ENCODE measurements around the gene MRFAP1L1.

MRFAP1L1 gene

DNA sequence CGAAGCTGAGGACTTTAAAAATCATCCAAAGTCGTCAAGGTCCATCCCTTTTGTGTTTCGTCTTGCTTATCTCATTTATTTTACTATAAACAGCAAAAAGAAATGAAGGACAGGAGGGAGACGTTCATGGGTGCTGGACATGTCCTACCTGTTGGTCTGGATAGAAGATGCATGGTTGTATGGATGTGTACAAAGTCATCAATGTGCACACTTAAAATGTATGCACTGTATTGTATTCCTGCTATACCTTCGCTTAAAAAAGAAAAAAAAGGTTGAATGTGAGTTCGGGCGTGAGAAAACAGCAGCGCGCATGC is 6.0 kb upstream of the MRFAP1L1 start:
- DNase-seq = no peak

DNA sequence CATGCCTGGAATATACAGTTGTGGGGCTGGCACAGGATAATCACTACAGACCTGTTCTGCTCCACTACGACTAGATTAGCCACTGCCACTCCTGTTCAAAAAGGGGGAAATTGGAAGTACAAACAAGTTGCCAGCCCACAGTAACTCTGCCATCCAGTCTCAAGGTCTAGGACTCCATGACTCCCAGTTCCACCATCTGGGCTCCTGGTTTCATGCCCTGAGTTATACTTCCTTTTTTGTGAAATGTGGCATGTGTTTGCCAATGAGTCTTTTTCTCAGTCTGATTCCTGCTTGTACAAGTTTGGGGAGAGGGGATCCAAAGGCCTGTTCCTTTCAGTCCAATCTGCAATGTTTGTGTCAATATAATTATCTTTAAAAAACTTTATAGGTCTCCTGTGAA is 5.3 kb upstream of the MRFAP1L1 start:
- DNase-seq = no peak

DNA sequence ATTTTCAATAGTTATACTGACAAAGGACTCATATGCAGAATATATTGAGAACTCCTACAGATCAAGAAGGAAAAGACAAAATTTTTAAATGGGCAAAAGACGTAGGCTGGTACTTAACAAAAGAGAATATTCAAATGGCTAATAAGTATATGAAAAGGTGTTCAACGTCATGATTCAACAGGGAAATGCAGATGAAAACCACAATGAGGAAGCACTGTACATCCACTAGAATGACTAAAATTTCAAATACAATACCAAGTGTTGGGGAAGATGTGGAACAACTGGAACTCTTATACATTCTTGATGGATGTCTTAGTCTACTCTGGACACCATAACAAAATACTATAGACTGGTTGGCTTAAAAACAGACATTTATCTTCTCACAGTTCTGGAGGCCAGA is 1.3 kb upstream of the MRFAP1L1 start:
- DNase-seq = no peak

- DNase-seq = no peak
These were observed 617 bp upstream of the MRFAP1L1 start for GRCh38 chr4:6710282-6710681.

DNA sequence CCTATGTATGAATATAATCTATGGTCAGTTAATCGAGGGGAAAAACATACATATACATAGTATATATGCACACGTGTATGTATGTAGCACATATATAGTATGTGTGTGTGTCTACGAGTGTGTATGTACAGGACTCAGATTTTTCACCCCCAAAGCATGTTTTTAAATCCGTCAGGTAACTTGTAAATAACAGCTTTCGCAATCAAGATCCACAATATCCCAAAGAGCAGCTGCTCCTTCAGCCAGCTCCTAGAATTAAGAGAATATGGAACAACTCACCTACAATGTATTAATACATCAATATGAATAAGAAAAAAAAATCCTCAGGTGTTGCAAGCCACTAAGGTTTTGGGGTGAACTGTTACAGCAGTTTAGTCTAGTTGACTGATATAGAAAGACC is 3.5 kb downstream of the MRFAP1L1 start:
- no peak for DNase-seq

- DNase-seq = no peak
These were observed 4.0 kb downstream of the MRFAP1L1 start for GRCh38 chr4:6705646-6706045.

DNA sequence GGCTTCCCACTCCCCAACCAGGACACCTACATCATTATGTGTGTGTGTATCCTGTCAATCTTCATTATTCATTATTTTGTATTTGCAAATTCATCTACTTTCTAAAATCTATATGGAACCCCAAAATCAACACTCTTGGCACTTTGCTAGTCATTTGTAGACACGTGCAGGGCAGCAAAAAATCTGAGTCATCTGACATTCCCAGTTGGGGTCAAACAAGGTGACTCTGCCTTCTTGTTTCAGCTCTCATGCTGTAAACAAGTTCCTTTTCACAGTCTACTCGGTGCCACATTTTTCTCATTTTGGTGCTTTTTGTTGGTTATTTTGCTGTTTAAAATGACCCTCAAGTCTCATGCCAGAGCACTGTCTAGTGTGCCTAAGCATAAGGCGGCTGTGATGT is 5.9 kb downstream of the MRFAP1L1 start:
- DNase-seq = no peak

GRCh38 chr4:6702761-6703160 is 6.9 kb downstream of the MRFAP1L1 start:
- no peak for DNase-seq

DNA sequence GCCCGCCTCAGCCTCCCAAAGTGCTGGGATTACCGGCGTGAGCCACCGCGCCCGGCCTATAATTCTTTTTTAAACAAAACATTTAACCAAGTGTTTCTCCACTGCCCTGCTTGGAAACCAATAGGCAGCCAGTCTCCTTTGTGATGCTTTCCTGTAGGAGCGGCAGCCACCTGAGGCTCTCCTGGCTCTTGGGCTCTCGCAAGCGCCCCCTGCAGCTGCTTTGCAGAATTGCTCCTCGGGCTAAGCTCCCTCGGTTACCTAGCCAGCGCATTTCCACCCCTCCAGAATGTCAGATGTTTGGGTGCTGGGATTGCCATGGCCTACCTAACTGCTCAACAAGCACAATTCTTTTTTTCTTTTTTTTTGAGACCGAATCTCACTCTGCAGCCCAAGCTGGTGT is 8.3 kb downstream of the MRFAP1L1 start:
- no peak for DNase-seq

DNA sequence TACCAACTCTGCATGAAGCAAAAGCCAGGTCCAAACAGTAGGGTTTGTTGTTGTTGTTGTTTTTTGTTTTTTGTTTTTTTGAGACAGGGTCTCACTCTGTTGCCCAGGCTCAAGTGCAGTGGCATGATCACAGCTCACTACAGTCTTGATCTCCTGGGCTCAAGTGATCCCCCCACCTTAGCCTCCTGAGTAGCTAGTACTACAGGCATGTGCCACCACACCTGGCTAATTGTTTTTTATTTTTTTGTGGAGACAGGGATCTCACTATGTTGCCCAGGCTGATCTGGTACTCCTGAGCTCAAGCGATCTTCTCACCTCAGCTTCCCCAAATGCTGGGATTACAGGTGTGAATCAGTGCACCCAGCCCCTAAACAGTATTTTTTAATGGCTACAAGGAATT is 9.8 kb downstream of the MRFAP1L1 start:
- no peak for DNase-seq

DNA sequence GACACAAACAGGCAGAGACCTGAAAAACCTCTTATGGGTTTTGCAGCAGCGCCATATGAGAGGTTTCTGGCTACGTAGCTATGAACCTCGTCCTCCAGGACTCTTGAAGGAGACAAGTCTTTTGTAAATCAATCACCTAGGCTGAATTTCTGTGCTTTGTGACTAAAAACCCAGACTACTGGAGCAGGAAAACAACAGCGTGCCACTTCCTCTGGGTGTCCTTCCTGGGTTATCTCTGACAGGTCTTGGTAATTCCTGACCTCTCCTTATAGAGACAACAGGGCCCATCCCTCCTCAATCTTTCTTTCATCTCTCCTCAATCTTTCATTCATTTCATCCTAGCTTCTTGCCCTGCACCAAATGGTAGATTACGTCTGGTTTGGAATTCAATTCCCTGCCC is 10.3 kb downstream of the MRFAP1L1 start:
- DNase-seq = no peak

DNA sequence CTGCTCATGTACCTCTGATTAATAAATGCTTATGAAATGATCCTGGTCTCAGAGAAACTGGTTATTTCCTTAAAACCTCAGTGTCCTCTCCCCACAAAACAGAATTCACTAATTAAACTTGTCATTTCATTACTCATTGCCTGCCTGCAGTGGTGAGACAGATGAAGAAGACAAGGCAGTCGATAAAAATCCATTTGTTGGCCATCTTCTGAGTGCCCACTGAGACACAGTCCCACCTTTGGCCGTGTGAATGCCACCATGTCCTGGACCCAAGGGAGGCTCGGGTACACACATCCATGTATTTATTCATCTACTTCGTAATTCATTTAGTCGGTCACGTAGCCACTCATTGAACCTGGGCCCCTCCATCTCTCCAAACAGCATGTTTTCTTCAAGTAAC is 12.5 kb downstream of the MRFAP1L1 start:
- no peak for DNase-seq

GRCh38 chr4:6696611-6697010 is 13.1 kb downstream of the MRFAP1L1 start:
- no peak for DNase-seq

- DNase-seq = peak; percentile 52
These were observed 13.7 kb downstream of the MRFAP1L1 start for GRCh38 chr4:6695660-6696610.

DNA sequence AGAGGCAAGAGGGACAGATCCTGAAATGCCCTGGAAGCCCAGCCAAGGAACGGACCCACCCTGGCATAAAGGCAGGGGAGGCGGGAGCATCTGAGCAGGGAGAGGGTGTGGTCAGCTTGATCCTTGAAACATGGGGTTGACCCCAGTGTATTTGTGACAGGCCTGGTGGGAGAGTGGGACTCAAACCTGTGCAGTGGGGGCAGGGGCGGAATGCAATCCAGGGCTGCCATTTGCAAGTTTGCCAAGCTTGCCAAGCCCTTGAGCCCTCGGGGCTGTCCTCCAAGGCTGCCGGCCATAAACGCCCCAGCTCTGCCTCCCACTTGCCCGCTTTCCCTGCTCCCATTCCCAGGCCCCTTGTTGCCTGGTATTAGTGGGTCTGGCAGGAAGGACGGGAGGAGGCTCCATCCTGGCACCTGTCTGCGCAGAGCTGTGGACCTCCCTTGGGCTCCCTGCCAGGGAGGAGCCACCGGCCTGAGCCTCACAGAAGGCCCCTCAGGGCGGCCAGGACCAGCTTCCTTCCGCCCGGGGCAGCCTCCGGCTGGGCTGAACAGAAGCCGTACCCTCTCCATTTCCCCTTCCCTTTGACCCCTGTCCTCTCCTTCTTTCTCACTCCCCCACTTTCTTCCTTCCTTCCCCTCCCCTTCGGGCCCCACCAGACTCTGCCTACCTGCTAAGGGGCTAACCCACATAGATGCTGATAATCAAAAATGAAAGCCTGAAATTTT is 15.3 kb downstream of the MRFAP1L1 start:
- no peak for DNase-seq

GRCh38 chr4:6693231-6694176 is 16.2 kb downstream of the MRFAP1L1 start, which contains the start of gene S100P:
Gene S100P (plus strand): TSS chr4:6693878. CDS start chr4:6693933, 55 bp downstream.
- no peak for DNase-seq

DNA sequence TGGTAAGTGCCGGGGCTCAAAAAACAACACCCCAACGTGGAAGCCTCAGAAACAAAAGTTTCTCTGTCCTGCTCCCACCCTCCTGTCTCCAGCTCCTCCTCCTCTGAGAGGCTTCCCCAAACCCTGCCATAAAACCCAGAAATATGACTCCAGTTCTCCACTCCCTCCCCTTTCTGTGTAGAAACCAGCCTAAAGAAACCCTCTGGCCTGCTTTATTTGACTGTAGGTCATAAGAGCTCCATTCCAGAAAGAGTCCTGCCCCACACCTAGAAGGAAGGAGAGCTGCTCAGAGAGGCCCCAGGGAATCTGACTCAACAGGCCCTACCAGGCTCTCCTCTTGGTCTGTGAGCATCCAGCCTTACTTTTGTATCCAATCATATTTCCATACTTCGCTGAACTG is 16.9 kb downstream of the MRFAP1L1 start:
- DNase-seq = no peak

DNA sequence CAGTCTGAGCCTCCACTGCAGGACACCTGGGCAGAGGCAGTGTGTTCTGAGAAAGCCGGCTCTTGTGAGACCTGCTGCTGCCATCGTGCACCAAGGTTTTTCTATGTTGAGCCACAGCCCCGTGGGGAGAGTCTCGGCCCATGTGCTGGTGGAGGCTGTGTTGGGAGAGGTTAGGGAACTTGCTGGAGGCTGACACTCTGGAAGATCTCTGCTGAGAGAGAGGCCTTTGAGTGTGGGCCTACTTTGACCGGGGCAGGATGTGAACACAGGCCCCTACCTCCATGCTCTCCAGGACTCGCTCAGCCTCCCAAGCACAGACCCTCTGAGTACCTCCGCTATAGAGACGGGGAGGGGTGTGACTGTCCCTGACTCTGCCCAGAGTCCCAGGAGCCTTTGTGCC is 17.3 kb downstream of the MRFAP1L1 start:
- DNase-seq = no peak

DNA sequence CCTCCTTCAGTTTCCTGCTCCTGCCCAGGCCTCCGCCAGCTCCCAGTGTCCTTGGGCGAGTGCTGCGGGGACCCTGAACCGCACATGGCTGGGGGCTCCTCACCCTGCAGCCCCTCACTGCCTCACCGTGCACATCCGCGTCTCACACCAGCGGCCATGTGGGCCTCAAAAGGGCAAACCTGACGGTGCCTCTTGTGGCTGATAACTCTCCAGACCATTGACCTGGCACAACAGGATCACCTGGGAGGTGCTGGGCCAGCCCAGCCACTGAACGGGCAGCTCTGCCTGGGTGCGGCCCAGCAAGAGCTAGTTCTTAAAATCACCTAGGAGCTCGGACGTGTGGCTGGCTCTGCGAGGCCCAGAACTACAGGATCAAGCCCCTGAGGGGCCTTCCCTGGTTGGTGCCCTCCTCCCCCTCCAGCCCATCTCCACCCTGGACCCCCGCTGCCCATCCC is 20.1 kb downstream of the MRFAP1L1 start:
- no peak for DNase-seq

DNA sequence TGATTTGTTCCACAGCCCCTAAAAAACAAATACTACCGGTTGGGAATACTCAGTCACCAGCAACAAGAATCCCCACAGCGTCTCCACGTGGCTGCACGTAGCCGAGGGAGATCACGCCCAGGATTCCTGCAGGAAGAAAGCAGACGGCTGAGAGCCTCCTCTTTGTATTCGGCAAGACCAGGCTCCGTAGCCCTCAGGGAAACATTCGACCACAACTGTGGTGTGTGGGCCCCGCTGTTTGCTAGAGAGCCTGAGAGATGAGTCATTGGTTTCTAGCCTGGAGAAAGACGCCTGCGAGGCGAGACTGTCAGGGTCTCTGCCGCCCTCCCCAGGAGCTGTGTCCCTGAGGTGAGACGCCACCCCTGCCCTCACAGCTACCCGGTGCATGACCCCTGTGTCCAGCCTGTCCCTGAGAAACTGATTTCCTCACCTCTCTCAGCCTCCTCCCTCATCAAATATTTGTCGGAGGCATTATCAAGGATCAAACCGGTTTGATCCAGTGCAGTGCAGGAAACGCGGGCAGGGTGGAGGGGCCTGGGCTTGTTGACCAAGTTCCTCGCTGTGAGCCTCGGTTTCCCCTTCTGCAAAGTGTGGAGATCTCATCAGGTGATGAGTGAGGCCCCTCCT is 20.7 kb downstream of the MRFAP1L1 start:
- DNase-seq = no peak

GRCh38 chr4:6687947-6688878 is 21.5 kb downstream of the MRFAP1L1 start:
- no peak for DNase-seq

All from NCI-H146 (cell line).